ENCODE measurements around the gene SOBP. TPM values are rescaled to one million over a fixed set of nuclear protein-coding genes. Genes with fewer than 3 reads are reported as not detected.

Gene SOBP
- total RNA-seq, 4 donors from 2014 or later: 16.2 to 29.9 (median 19.2) TPM

DNA sequence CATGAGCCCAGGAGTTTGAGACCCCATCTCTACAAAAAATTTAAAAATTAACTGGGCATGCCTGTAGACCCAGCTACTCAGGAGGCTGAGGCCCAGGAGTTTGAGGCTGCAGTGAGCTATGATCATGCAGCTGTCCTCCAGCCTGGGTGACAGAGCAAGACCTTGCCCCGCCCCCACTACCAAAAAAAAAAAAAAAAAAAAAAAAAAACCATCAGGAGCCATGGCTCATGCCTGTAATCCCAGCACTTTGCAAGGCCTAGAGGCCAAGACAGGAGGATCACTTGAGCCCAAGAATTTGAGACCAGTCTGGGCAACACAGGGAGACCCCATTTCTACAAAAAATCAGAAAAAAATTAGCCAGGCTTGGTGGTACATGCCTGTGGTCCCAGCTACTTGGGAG, 159.1 kb downstream of the SOBP start:
- TF ChIP-seq, protein P1, sequence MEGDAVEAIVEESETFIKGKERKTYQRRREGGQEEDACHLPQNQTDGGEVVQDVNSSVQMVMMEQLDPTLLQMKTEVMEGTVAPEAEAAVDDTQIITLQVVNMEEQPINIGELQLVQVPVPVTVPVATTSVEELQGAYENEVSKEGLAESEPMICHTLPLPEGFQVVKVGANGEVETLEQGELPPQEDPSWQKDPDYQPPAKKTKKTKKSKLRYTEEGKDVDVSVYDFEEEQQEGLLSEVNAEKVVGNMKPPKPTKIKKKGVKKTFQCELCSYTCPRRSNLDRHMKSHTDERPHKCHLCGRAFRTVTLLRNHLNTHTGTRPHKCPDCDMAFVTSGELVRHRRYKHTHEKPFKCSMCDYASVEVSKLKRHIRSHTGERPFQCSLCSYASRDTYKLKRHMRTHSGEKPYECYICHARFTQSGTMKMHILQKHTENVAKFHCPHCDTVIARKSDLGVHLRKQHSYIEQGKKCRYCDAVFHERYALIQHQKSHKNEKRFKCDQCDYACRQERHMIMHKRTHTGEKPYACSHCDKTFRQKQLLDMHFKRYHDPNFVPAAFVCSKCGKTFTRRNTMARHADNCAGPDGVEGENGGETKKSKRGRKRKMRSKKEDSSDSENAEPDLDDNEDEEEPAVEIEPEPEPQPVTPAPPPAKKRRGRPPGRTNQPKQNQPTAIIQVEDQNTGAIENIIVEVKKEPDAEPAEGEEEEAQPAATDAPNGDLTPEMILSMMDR (IDR thresholded peaks at IDR 0.05): no peak
- TF ChIP-seq POLR2AphosphoS5 (IDR thresholded peaks at IDR 0.05): no peak
- TF ChIP-seq POLR2A (IDR thresholded peaks at IDR 0.05): no peak
- H3K4me1 ChIP-seq: peaks cover 0 to 10% (median 4%) of the 10 kb centered on the region in 3 donors
- WGBS, 2 donors (ENCODE audit: low coverage in 1 of 2): 100% methylated on average over 1 of the region's 1 CpG; no CpG with 5 or more reads in 1 of the 2 donors
- H3K27ac ChIP-seq: no peak overlapping the region
- H3K27me3 ChIP-seq: no peaks in the 10 kb centered on the region
- H3K4me3 ChIP-seq: no peak overlapping the region
- ATAC-seq: no peak
- no peaks in the 10 kb centered on the region for H3K9me3 ChIP-seq
- H3K36me3 ChIP-seq: no peaks in the 10 kb centered on the region

DNA sequence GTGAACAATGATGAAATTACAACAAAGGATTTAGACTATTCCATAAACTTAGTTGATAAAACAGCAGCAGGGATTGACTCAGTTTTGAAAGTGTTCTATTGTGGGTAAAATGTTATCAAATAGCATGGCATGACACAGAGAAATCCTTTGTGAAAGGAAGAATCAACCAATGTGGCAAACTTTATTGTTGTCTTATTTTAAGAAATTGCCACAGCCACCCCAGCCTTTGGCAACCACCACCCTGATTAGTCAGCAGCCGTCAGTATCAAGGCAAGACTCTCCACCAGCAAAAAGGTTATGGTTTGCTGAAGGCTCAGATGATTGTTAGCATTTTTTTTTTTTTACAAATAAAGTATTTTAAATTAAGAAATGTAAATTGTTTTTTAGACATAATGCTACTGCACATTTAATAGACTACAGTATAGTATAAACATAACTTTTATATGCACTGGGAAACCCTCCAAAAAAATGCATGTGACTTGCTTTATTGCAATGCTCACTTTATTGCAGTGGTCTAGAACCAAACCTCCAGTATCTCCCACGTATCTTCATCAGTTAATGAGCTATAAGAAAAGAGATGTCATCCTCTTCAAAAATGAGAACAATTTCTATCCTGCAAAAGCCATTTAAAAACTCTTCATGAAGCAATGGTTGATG, 162.7 kb downstream of the SOBP start:
- Histone ChIP-seq H3K9me3 (no peaks in the 10 kb centered on the region), H3K4me1 (peaks cover 0 to 7% (median 0%) of the 10 kb centered on the region in 3 donors), H3K27me3 (no peaks in the 10 kb centered on the region), H3K4me3 (no peak overlapping the region), H3K36me3 (no peaks in the 10 kb centered on the region), H3K27ac (no peak overlapping the region)
- ATAC-seq: no peak
- WGBS, 2 donors (ENCODE audit: low coverage in 1 of 2): 62 to 67% methylated on average over 2 of the region's 2 CpGs
- TF ChIP-seq POLR2AphosphoS5 (IDR thresholded peaks at IDR 0.05): no peak
- TF ChIP-seq, protein P1 (IDR thresholded peaks at IDR 0.05): no peak

DNA sequence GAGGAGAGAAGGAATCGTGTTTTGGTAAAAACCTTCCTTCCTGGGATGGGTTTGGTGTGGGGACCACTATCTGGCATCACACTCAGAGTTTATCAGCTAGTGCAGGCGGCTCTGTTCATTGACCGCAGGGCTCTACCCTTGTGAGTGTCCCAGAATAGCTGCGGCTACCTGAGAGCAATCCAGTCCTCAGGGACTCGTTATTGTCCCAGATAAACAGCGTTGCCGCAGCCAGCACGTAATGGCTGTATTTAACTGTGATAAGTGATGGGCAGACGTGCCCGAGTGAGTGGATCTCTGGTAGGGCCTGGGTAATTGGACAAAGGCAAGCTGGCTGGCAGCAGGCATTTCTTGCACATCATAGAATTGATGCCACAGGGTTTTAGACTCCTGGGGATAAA, 163.3 kb downstream of the SOBP start:
- TF ChIP-seq POLR2A (IDR thresholded peaks at IDR 0.05) (no peak), POLR2AphosphoS5 (IDR thresholded peaks at IDR 0.05) (no peak), EP300 (IDR thresholded peaks at IDR 0.05) (no peak)
- TF ChIP-seq, protein P1 (IDR thresholded peaks at IDR 0.05): no peak
- Histone ChIP-seq H3K27me3 (no peaks in the 10 kb centered on the region), H3K9me3 (no peaks in the 10 kb centered on the region), H3K27ac (no peak overlapping the region), H3K36me3 (no peaks in the 10 kb centered on the region), H3K4me1 (peaks cover 0 to 12% (median 0%) of the 10 kb centered on the region in 3 donors), H3K4me3 (no peak overlapping the region)
- WGBS, 2 donors (ENCODE audit: low coverage in 1 of 2): 95 to 98% methylated on average over 3 to 10 of the region's 10 CpGs
- no peak for ATAC-seq

DNA sequence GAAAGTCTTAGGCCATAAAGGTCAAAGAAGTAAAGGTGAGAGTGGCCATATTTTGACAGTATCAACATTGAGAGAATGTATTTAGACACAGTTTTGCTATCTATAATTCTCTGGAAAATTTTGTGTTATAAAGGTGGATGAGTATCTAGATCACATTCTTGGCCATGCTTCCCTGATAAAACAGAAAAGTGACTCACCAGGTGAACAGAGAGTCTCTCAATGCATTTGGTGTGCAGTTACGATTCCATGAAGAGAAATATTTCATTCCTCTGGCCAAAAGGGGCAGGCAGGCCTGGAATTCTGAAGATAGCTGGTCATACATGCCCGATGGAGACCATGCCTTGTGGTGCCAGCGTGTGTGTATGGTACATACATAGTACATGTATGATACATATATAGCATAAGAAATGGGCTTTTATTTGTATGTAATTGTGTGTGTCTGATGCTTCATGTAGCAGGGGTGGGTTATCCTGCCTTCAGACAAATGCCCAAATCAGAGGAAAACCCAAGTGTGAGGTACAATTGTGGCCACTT, 164.0 kb downstream of the SOBP start:
- H3K9me3 ChIP-seq: no peaks in the 10 kb centered on the region
- ATAC-seq: no peak
- no peak overlapping the region for H3K4me3 ChIP-seq
- TF ChIP-seq POLR2AphosphoS5 (IDR thresholded peaks at IDR 0.05) (no peak), POLR2A (IDR thresholded peaks at IDR 0.05) (no peak), EP300 (IDR thresholded peaks at IDR 0.05) (no peak)
- TF ChIP-seq, protein P1 (IDR thresholded peaks at IDR 0.05): no peak
- 94 to 100% methylated on average over 3 of the region's 3 CpGs for WGBS, 2 donors (ENCODE audit: low coverage in 1 of 2)
- no peaks in the 10 kb centered on the region for H3K36me3 ChIP-seq
- no peaks in the 10 kb centered on the region for H3K27me3 ChIP-seq
- H3K4me1 ChIP-seq: peaks cover 0 to 20% (median 0%) of the 10 kb centered on the region in 3 donors
- H3K27ac ChIP-seq: no peak overlapping the region

DNA sequence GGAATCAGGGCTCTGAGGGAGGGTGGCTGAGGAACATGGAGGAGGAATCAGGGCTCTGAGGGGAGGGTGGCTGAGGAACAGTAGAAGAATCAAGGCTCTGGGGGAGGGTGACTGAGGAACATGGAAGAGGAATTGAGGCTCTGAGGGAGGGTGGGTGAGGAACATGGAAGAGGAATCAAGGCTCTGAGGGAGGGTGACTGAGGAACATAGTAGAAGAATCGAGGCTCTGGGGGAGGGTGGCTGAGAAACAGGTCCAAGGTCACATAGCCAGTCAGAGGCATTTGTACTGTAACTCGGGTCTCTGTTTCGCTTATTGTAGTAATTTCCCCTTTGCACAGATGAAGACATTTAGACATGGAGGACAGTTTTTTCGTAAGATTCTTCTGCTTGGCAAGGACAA, 164.8 kb downstream of the SOBP start:
- TF ChIP-seq EP300 (IDR thresholded peaks at IDR 0.05): no peak
- TF ChIP-seq, protein P1 (IDR thresholded peaks at IDR 0.05): no peak
- TF ChIP-seq POLR2AphosphoS5 (IDR thresholded peaks at IDR 0.05): no peak
- TF ChIP-seq POLR2A (IDR thresholded peaks at IDR 0.05): no peak
- Histone ChIP-seq H3K4me1 (peaks cover 0 to 23% (median 0%) of the 10 kb centered on the region in 3 donors), H3K9me3 (no peaks in the 10 kb centered on the region), H3K27ac (no peak overlapping the region), H3K4me3 (no peak overlapping the region), H3K27me3 (no peaks in the 10 kb centered on the region), H3K36me3 (no peaks in the 10 kb centered on the region)
- 67 to 69% methylated on average over 4 of the region's 4 CpGs for WGBS, 2 donors (ENCODE audit: low coverage in 1 of 2)
- ATAC-seq: no peak
